ENCODE results near the gene NAGK. TPM values are rescaled to one million over a fixed set of nuclear protein-coding genes. Genes with fewer than 3 reads are reported as not detected.
"Not testable (repeated sequence)": the region's sequence is repeated elsewhere in the genome, so short reads cannot be mapped to it uniquely, and the experiment has no call there.

The NAGK gene
- polyA plus RNA-seq, 4 donors = 70.0 to 106 (median 84.9) TPM

- DNase-seq (ENCODE audit: low read depth in 4 of 4, low spot score in 3 of 4) = no peak
Measured at GRCh38 chr2:71067567-71068217, 756 bp upstream of the NAGK start.

GRCh38 chr2:71069376-71069775, 928 bp downstream of the NAGK start:
- no peak for DNase-seq (ENCODE audit: low read depth in 4 of 4, low spot score in 3 of 4)

- no peak for DNase-seq (ENCODE audit: low read depth in 4 of 4, low spot score in 3 of 4)
Measured at GRCh38 chr2:71070294-71071093, 2.0 kb downstream of the NAGK start.

- no peak for DNase-seq (ENCODE audit: low read depth in 4 of 4, low spot score in 3 of 4)
Measured at GRCh38 chr2:71071681-71072398, 3.4 kb downstream of the NAGK start.

- DNase-seq (ENCODE audit: low read depth in 4 of 4, low spot score in 3 of 4) = no peak
Measured at GRCh38 chr2:71072492-71072891, 4.0 kb downstream of the NAGK start.

GRCh38 chr2:71073475-71073874, 5.0 kb downstream of the NAGK start:
- no peak for DNase-seq (ENCODE audit: low read depth in 4 of 4, low spot score in 3 of 4)

GRCh38 chr2:71074893-71075395, 6.5 kb downstream of the NAGK start:
- no peak for DNase-seq (ENCODE audit: low read depth in 4 of 4, low spot score in 3 of 4)

GRCh38 chr2:71078624-71079023, 10.2 kb downstream of the NAGK start:
- no peak for DNase-seq (ENCODE audit: low read depth in 4 of 4, low spot score in 3 of 4)

- no peak for DNase-seq (ENCODE audit: low read depth in 4 of 4, low spot score in 3 of 4)
Measured at GRCh38 chr2:71082402-71083252, 14.2 kb downstream of the NAGK start.

- not testable (repeated sequence) for DNase-seq (ENCODE audit: low read depth in 4 of 4, low spot score in 3 of 4)
Measured at GRCh38 chr2:71083297-71083696, 14.8 kb downstream of the NAGK start.

GRCh38 chr2:71083752-71084312, 15.4 kb downstream of the NAGK start:
- not testable (repeated sequence) for DNase-seq (ENCODE audit: low read depth in 4 of 4, low spot score in 3 of 4)

GRCh38 chr2:71085325-71086003, 17.0 kb downstream of the NAGK start:
- DNase-seq (ENCODE audit: low read depth in 4 of 4, low spot score in 3 of 4) = not testable (repeated sequence)

GRCh38 chr2:71089475-71089874, 21.0 kb downstream of the NAGK start:
- DNase-seq (ENCODE audit: low read depth in 4 of 4, low spot score in 3 of 4) = not testable (repeated sequence)

GRCh38 chr2:71091808-71092207, 23.4 kb downstream of the NAGK start:
- not testable (repeated sequence) for DNase-seq (ENCODE audit: low read depth in 4 of 4, low spot score in 3 of 4)

- not testable (repeated sequence) for DNase-seq (ENCODE audit: low read depth in 4 of 4, low spot score in 3 of 4)
Measured at GRCh38 chr2:71092491-71093260, 24.2 kb downstream of the NAGK start.

- DNase-seq (ENCODE audit: low read depth in 4 of 4, low spot score in 3 of 4) = peak in 2 of 4 donors; percentile 7 to 8
Measured at GRCh38 chr2:71100195-71100964, 31.9 kb downstream of the NAGK start.

GRCh38 chr2:71101656-71102055, 33.2 kb downstream of the NAGK start:
- no peak for DNase-seq (ENCODE audit: low read depth in 4 of 4, low spot score in 3 of 4)

All from left renal pelvis (tissue), 4 donors.